Neural cell (in vitro differentiated cells): Measurements from ENCODE around the gene ZNF547. TPM values are rescaled to one million over a fixed set of nuclear protein-coding genes. Genes with fewer than 3 reads are reported as not detected.
A peak's percentile ranks its signal among the peaks of the same experiment; 100 is the strongest.

ENCODE experiments used
- H2AFZ ChIP-seq: fragments of 200-600, 300-800 bp; sonication (generic), shearing (Covaris generic); 2 replicates; pipeline ENCODE4 v1.6.0; 2014; ENCODE audit warnings: low read depth, mild to moderate bottlenecking, antibody characterized with exemption, low read length, moderate library complexity
- H3F3A ChIP-seq: fragments of 200-600 bp; shearing (Covaris generic); 2 replicates; pipeline ENCODE4 v1.6.1; 2016; ENCODE audit warnings: mild to moderate bottlenecking, moderate library complexity, mixed read lengths, antibody characterized with exemption, low read length; ENCODE audit not compliant: insufficient read depth, poor library complexity, severe bottlenecking
- H3K27ac ChIP-seq: fragments of 200-600, 300-800 bp; sonication (generic), shearing (Covaris generic); 2 replicates; pipeline ENCODE4 v1.5.1; 2014; ENCODE audit warnings: mild to moderate bottlenecking, low read length, moderate library complexity
- H3K27me3 ChIP-seq: fragments of 300-800, 200-600 bp; sonication (generic), shearing (Covaris generic); 2 replicates; pipeline ENCODE4 v1.6.0; 2014; ENCODE audit warnings: mild to moderate bottlenecking, low read depth, low read length, moderate library complexity; ENCODE audit not compliant: insufficient read depth
- H3K36me3 ChIP-seq: fragments of 300-800, 200-600 bp; sonication (generic), shearing (Covaris generic); 2 replicates; pipeline ENCODE4 v1.5.1; 2014; ENCODE audit warnings: mild to moderate bottlenecking, antibody characterized with exemption, low read length, moderate library complexity; ENCODE audit not compliant: insufficient read depth
- H3K4me2 ChIP-seq: fragments of 300-800, 200-600 bp; sonication (generic), shearing (Covaris generic); 2 replicates; pipeline ENCODE4 v1.6.0; 2014; ENCODE audit warnings: mild to moderate bottlenecking, low read length
- H3K4me3 ChIP-seq: fragments of 300-800, 200-600 bp; sonication (generic), shearing (Covaris generic); 2 replicates; pipeline ENCODE4 v1.5.1; 2014; ENCODE audit warnings: mild to moderate bottlenecking, low read length, moderate library complexity
- H3K79me2 ChIP-seq: fragments of 200-600 bp; shearing (Covaris generic); replicated peaks from 2 replicates; pipeline ENCODE4 v1.6.0; 2014; ENCODE audit warnings: mild to moderate bottlenecking, low read length, moderate library complexity; ENCODE audit not compliant: insufficient read depth
- H3K9ac ChIP-seq: fragments of 300-800, 200-600 bp; sonication (generic), shearing (Covaris generic); 2 replicates; pipeline ENCODE4 v1.6.1; 2016; ENCODE audit warnings: mild to moderate bottlenecking, low read length, mixed read lengths
- H3K9me2 ChIP-seq: fragments of 200-600 bp; shearing (Covaris generic); 2 replicates; pipeline ENCODE4 v1.6.1; 2016; ENCODE audit warnings: mild to moderate bottlenecking, low read length, mixed read lengths; ENCODE audit not compliant: insufficient read depth
- H3K9me3 ChIP-seq: fragments of 200-600, 300-800 bp; sonication (generic), shearing (Covaris generic); 2 replicates; pipeline ENCODE4 v1.6.1; 2016; ENCODE audit warnings: mild to moderate bottlenecking, mixed run types, low read length, moderate library complexity, mixed read lengths
- H4K20me1 ChIP-seq: fragments of 200-600 bp; shearing (Covaris generic); 2 replicates; pipeline ENCODE4 v1.6.1; 2016; ENCODE audit warnings: mild to moderate bottlenecking, mixed run types; ENCODE audit not compliant: insufficient read depth
- CTCF ChIP-seq: fragments of 450-650 bp; IDR thresholded peaks from 2 replicates; pipeline ENCODE4 v1.5.1; 2014; ENCODE audit warnings: antibody characterized with exemption, mild to moderate bottlenecking, moderate library complexity; ENCODE audit not compliant: poor library complexity, severe bottlenecking
- EP300 ChIP-seq: fragments of 450-650 bp; conservative IDR thresholded peaks from 2 replicates; pipeline ENCODE4 v1.6.1; 2014; ENCODE audit warnings: antibody characterized with exemption, mild to moderate bottlenecking, moderate library complexity; ENCODE audit not compliant: poor library complexity, severe bottlenecking
- EZH2 ChIP-seq: fragments of 200-600, 300-800 bp; shearing (Covaris generic), sonication (generic); IDR thresholded peaks from 2 replicates; pipeline ENCODE4 v1.6.1; 2014; ENCODE audit warnings: antibody characterized with exemption, low read length, borderline replicate concordance, mild to moderate bottlenecking; ENCODE audit not compliant: insufficient read depth, poor library complexity, severe bottlenecking
- MXI1 ChIP-seq: fragments of 450-650 bp; conservative IDR thresholded peaks from 2 replicates; pipeline ENCODE4 v1.6.1; 2014; ENCODE audit warnings: antibody characterized with exemption, mild to moderate bottlenecking; ENCODE audit not compliant: poor library complexity, severe bottlenecking
- POLR2AphosphoS5 ChIP-seq: IDR thresholded peaks from 2 replicates; pipeline ENCODE4 v1.6.1; 2012
- RAD21 ChIP-seq: fragments of 450-650 bp; conservative IDR thresholded peaks from 2 replicates; pipeline ENCODE4 v1.6.1; 2014; ENCODE audit warnings: antibody characterized with exemption, mild to moderate bottlenecking, moderate library complexity
- REST ChIP-seq: IDR thresholded peaks from 2 replicates; pipeline ENCODE4 v1.6.1; 2012; ENCODE audit warnings: borderline replicate concordance
- SMC3 ChIP-seq: fragments of 450-650 bp; conservative IDR thresholded peaks from 2 replicates; pipeline ENCODE4 v1.6.1; 2014; ENCODE audit warnings: antibody characterized with exemption, mild to moderate bottlenecking, moderate library complexity; ENCODE audit not compliant: poor library complexity
- TAF1 ChIP-seq: IDR thresholded peaks from 2 replicates; pipeline ENCODE4 v1.6.1; 2012; ENCODE audit warnings: low read depth
- polyA plus RNA-seq: library from polyadenylated mRNA; depleted of rRNA; stranded (reverse); fragments of >200 nt; gene quantifications from 2 replicates; pipeline ENCODE4 v1.2.3, GENCODE V29; 2014

ZNF547 gene
- polyA plus RNA-seq, 1 donor from 2014 or later: 11.6 TPM

GRCh38 chr19:57348136-57348535 lies 15.2 kb upstream of the ZNF547 start:
- TF ChIP-seq EP300 (no peak), POLR2AphosphoS5 (no peak), EZH2 (no peak), REST (no peak), CTCF (no peak), SMC3 (no peak), MXI1 (no peak)

GRCh38 chr19:57350877-57351805 lies 12.2 kb upstream of the ZNF547 start, which contains the start of gene ZNF304:
TSS of gene ZNF304 (plus strand) at chr19:57351271. CDS start at chr19:57351665, 394 bp downstream.
- H2AFZ ChIP-seq: peak within 1 kb of the TSS; percentile 98
- H3K9ac ChIP-seq: peak within 1 kb of the TSS; percentile 95
- H3K4me3 ChIP-seq: peak within 1 kb of the TSS; percentile 93
- TF ChIP-seq SMC3: peak; percentile 37
- TF ChIP-seq TAF1: peak; percentile 62
- peak; percentile 87 for TF ChIP-seq MXI1
- TF ChIP-seq CTCF: peak; percentile 21
- TF ChIP-seq EZH2: no peak
- TF ChIP-seq POLR2AphosphoS5: peak; percentile 94
- TF ChIP-seq EP300: peak; percentile 17
- TF ChIP-seq REST: peak; percentile 31
- no peak for TF ChIP-seq RAD21
- H3K79me2 ChIP-seq: peaks cover 25% of the 10 kb centered on the region
- no peaks in the 10 kb centered on the region for H3K27me3 ChIP-seq
- no peaks in the 10 kb centered on the region for H3K9me2 ChIP-seq
- H3K4me2 ChIP-seq: peak within 1 kb of the TSS; percentile 98
- no peaks in the 10 kb centered on the region for H3F3A ChIP-seq
- no peaks in the 10 kb centered on the region for H3K36me3 ChIP-seq
- peaks cover 4% of the 10 kb centered on the region for H4K20me1 ChIP-seq
- no peaks in the 10 kb centered on the region for H3K9me3 ChIP-seq
- H3K27ac ChIP-seq: peak within 1 kb of the TSS; percentile 81

More at GRCh38 chr19:57348136-57348535, 15.2 kb upstream of the ZNF547 start:
- Histone ChIP-seq H4K20me1 (peaks cover 4% of the 10 kb centered on the region), H3K4me3 (no peak overlapping the region), H2AFZ (no peak overlapping the region), H3K79me2 (peaks cover 20% of the 10 kb centered on the region), H3K4me2 (no peak overlapping the region), H3F3A (no peaks in the 10 kb centered on the region), H3K27me3 (no peaks in the 10 kb centered on the region), H3K9ac (no peak overlapping the region), H3K27ac (no peak overlapping the region), H3K36me3 (no peaks in the 10 kb centered on the region), H3K9me2 (no peaks in the 10 kb centered on the region), H3K9me3 (no peaks in the 10 kb centered on the region)
